ENCODE measurements around the gene PDE10A. TPM values are rescaled to one million over a fixed set of nuclear protein-coding genes. Genes with fewer than 3 reads are reported as not detected.

PDE10A gene
- total RNA-seq, 4 donors from 2014 or later: 2.9 to 8.8 (median 3.9) TPM

DNA sequence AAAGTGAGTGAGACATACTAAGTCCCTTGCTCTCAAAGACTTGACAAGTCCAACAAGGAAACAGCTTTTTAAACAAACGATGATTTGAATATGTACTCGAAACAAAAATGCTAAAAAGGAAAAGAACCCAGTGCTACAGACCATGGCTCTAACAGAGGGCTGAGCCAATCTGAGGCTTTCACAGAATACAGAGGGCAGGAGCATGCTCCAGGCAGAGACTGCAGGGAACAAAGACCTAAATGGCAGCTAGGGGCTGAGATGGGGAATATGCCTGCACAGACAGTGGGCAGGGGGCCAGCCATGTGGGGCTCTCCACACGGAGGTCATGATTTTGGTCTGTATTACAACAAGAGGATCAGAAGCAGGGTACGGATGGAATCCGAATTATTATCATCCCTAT lies 322.5 kb downstream of the PDE10A start:
- Histone ChIP-seq H3K27me3 (no peaks in the 10 kb centered on the region), H3K36me3 (peaks cover 0 to 19% (median 3%) of the 10 kb centered on the region in 4 donors), H3K27ac (replicated peaks in 1 of 4) (no peak overlapping the region), H3K4me1 (no peaks in the 10 kb centered on the region), H3K9me3 (no peaks in the 10 kb centered on the region), H3K4me3 (no peak overlapping the region)
- intact Hi-C loops (cut with DNase I): no loop called here
- TF ChIP-seq, protein P1, sequence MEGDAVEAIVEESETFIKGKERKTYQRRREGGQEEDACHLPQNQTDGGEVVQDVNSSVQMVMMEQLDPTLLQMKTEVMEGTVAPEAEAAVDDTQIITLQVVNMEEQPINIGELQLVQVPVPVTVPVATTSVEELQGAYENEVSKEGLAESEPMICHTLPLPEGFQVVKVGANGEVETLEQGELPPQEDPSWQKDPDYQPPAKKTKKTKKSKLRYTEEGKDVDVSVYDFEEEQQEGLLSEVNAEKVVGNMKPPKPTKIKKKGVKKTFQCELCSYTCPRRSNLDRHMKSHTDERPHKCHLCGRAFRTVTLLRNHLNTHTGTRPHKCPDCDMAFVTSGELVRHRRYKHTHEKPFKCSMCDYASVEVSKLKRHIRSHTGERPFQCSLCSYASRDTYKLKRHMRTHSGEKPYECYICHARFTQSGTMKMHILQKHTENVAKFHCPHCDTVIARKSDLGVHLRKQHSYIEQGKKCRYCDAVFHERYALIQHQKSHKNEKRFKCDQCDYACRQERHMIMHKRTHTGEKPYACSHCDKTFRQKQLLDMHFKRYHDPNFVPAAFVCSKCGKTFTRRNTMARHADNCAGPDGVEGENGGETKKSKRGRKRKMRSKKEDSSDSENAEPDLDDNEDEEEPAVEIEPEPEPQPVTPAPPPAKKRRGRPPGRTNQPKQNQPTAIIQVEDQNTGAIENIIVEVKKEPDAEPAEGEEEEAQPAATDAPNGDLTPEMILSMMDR (IDR thresholded peaks at IDR 0.05): no peak
- TF ChIP-seq POLR2A (IDR thresholded peaks at IDR 0.05; ENCODE audit: low read depth) (no peak), EP300 (IDR thresholded peaks at IDR 0.05) (no peak), POLR2AphosphoS5 (IDR thresholded peaks at IDR 0.05) (no peak)
- DNase-seq (ENCODE audit: extremely low spot score): no peak
- 81% methylated on average over 5 of the region's 5 CpGs for WGBS

DNA sequence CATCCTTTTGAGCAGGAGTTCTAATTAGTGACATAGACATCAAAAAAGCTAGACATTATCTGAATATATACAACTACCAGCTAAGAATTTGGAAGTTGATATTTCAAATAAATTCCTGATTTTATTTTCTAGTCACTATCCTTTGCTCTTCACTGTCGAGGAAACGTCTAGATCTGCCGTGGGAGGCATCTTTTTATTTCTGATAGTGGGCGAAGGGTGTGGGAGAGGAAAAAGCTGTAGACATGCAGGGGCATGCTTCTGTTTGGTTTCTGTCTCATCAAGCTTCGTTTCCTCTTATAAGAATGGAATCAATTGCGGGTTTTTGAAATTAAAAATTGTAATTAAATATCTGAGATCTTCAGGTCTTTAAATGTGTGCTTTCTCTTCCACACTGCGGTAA lies 337.4 kb downstream of the PDE10A start:
- DNase-seq (ENCODE audit: extremely low spot score): no peak
- 90% methylated on average over 7 of the region's 7 CpGs for WGBS

DNA sequence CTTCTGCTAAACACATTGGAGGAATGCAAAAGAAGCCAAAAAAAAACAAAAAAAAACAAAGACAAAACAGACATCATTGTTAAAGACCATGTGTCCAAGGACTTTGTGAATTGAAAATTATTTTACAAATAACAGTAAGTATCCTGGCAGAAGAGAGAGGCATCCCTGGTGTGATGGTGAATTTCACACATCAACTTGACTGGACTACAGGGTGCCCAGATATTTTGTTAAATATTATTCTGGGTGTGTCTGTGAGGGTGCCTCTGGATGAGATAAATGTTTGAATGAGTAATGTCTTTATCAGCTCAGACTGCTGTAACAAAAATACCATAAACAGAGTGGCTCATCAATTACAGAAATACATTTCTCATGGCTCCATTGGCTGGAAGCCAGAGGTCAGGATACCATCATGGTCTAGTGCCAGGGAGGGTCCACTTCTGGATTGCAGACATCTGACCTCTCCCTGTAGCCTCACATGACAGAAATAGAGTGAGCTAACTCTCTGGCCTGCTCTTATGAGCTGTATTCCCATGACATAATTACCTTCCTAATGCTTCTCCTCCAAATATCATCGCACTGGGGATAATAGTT lies 341.4 kb downstream of the PDE10A start:
- intact Hi-C loops (cut with DNase I): no loop called here
- WGBS: 100% methylated on average over 1 of the region's 1 CpG
- no peak overlapping the region for H3K27ac ChIP-seq (replicated peaks in 1 of 4)
- H3K9me3 ChIP-seq: peaks cover 0 to 22% (median 15%) of the 10 kb centered on the region in 4 donors
- no peaks in the 10 kb centered on the region for H3K27me3 ChIP-seq
- H3K4me3 ChIP-seq: no peak overlapping the region
- H3K4me1 ChIP-seq: no peaks in the 10 kb centered on the region
- peak; percentile 55 for DNase-seq (ENCODE audit: extremely low spot score)
- no peak for TF ChIP-seq POLR2A (IDR thresholded peaks at IDR 0.05; ENCODE audit: low read depth)
- TF ChIP-seq POLR2AphosphoS5 (IDR thresholded peaks at IDR 0.05): no peak
- TF ChIP-seq, protein P1 (IDR thresholded peaks at IDR 0.05): no peak
- TF ChIP-seq EP300 (IDR thresholded peaks at IDR 0.05): no peak
- no peaks in the 10 kb centered on the region for H3K36me3 ChIP-seq

More for the DNA sequence above, 337.4 kb downstream of the PDE10A start:
- H3K4me3 ChIP-seq: no peak overlapping the region
- no peaks in the 10 kb centered on the region for H3K4me1 ChIP-seq
- TF ChIP-seq EP300 (IDR thresholded peaks at IDR 0.05) (no peak), POLR2AphosphoS5 (IDR thresholded peaks at IDR 0.05) (no peak), POLR2A (IDR thresholded peaks at IDR 0.05; ENCODE audit: low read depth) (no peak)
- TF ChIP-seq, protein P1 (IDR thresholded peaks at IDR 0.05): no peak
- H3K36me3 ChIP-seq: no peaks in the 10 kb centered on the region
- H3K9me3 ChIP-seq: peaks cover 0 to 17% (median 15%) of the 10 kb centered on the region in 4 donors
- intact Hi-C loops (cut with DNase I): no loop called here
- H3K27ac ChIP-seq (replicated peaks in 1 of 4): no peak overlapping the region
- H3K27me3 ChIP-seq: no peaks in the 10 kb centered on the region

DNA sequence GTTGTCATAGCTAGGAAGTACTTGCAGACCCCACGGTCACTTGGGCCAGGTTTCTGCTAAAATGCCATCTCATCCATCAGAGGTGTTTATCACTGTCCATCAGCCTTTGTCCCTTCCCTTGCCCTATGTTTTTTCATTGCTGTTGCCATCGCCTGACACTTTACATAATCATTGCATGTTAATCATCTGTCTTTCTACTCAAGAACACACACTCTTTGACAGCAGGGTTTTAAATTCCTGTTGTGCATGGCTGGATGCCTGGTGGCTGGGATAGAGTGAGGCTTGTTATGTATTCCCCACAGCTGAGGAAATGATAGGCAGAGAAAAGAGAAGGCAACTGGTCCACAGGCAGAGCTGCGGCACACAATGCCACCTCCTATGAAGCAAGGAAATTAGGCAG lies 341.9 kb downstream of the PDE10A start:
- H3K36me3 ChIP-seq: no peaks in the 10 kb centered on the region
- TF ChIP-seq EP300 (IDR thresholded peaks at IDR 0.05): no peak
- TF ChIP-seq, protein P1 (IDR thresholded peaks at IDR 0.05): no peak
- no peak for TF ChIP-seq POLR2A (IDR thresholded peaks at IDR 0.05; ENCODE audit: low read depth)
- no peak for TF ChIP-seq POLR2AphosphoS5 (IDR thresholded peaks at IDR 0.05)
- WGBS: 89% methylated on average over 3 of the region's 3 CpGs
- H3K27ac ChIP-seq (replicated peaks in 1 of 4): no peak overlapping the region
- intact Hi-C loops (cut with DNase I): no loop called here
- H3K9me3 ChIP-seq: peaks cover 0 to 22% (median 15%) of the 10 kb centered on the region in 4 donors
- DNase-seq (ENCODE audit: extremely low spot score): peak; percentile 72
- no peak overlapping the region for H3K4me3 ChIP-seq
- no peaks in the 10 kb centered on the region for H3K4me1 ChIP-seq
- H3K27me3 ChIP-seq: no peaks in the 10 kb centered on the region

DNA sequence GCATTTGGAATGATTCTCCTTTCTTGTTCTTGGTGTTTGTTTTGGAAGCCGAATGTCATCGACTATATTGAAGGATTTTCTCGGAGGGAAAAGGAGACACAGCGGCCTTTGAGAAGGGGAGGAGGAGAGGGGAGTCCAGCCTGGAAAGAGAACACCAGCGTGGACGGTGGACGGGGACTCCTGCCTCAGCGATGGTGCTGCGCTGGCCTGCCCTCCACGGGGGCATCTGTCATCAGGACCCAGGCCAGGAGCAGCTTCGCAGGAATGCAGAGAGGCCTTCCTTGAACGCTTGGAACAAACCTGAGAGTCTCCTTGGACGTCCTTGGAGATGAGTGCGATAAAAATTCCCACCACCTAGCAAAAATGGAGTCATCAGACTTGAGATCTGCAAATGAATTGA lies 345.3 kb downstream of the PDE10A start:
- 86% methylated on average over 14 of the region's 14 CpGs for WGBS
- Histone ChIP-seq H3K4me3 (no peak overlapping the region), H3K4me1 (no peaks in the 10 kb centered on the region), H3K27ac (replicated peaks in 1 of 4) (no peak overlapping the region), H3K9me3 (peaks cover 0 to 22% (median 15%) of the 10 kb centered on the region in 4 donors), H3K27me3 (no peaks in the 10 kb centered on the region), H3K36me3 (no peaks in the 10 kb centered on the region)
- no peak for DNase-seq (ENCODE audit: extremely low spot score)
- intact Hi-C loops (cut with DNase I): no loop called here
- TF ChIP-seq EP300 (IDR thresholded peaks at IDR 0.05): no peak
- TF ChIP-seq, protein P1 (IDR thresholded peaks at IDR 0.05): no peak
- TF ChIP-seq POLR2AphosphoS5 (IDR thresholded peaks at IDR 0.05): no peak
- no peak for TF ChIP-seq POLR2A (IDR thresholded peaks at IDR 0.05; ENCODE audit: low read depth)

Data from esophagus muscularis mucosa (tissue), 4 donors.